ENCODE measurements around the gene BDH1. TPM values are rescaled to one million over a fixed set of nuclear protein-coding genes. Genes with fewer than 3 reads are reported as not detected.
"Not testable (repeated sequence)": the region's sequence is repeated elsewhere in the genome, so short reads cannot be mapped to it uniquely, and the experiment has no call there.

BDH1 gene
- total and polyA plus RNA-seq, 3 donors from 2014 or later, result 12.8 to 22.4 (median 14.4) TPM

- intact Hi-C loops (cut with DNase I; ENCODE audit: low total_unique reads), result no loop called here
- no peaks in the 10 kb centered on the region for H3K27me3 ChIP-seq
- no peaks in the 10 kb centered on the region for H3K9me3 ChIP-seq
- no peaks in the 10 kb centered on the region for H3K4me1 ChIP-seq
- no peak overlapping the region for H3K27ac ChIP-seq
- H3K4me3 ChIP-seq, result no peak overlapping the region
- TF ChIP-seq POLR2A (IDR thresholded peaks at IDR 0.05) (no peak), CTCF (IDR thresholded peaks at IDR 0.05) (no peak)
- no peaks in the 10 kb centered on the region for H3K36me3 ChIP-seq (ENCODE audit: low read depth, missing control alignments)
- 87 to 93% methylated on average over 12 to 13 of the region's 13 CpGs for WGBS, 2 donors
- DNase-seq, result no peak
These were observed 21.8 kb upstream of the BDH1 start for GRCh38 chr3:197577366-197578074.

- H3K4me3 ChIP-seq, result no peak overlapping the region
- no peak overlapping the region for H3K27ac ChIP-seq
- H3K4me1 ChIP-seq, result no peaks in the 10 kb centered on the region
- no peaks in the 10 kb centered on the region for H3K9me3 ChIP-seq
- 77 to 88% methylated on average over 8 of the region's 8 CpGs for WGBS, 2 donors
- H3K27me3 ChIP-seq, result no peaks in the 10 kb centered on the region
- no peaks in the 10 kb centered on the region for H3K36me3 ChIP-seq (ENCODE audit: low read depth, missing control alignments)
- TF ChIP-seq POLR2A (IDR thresholded peaks at IDR 0.05), result no peak
- TF ChIP-seq CTCF (IDR thresholded peaks at IDR 0.05), result no peak
- no peak for DNase-seq
- intact Hi-C loops (cut with DNase I; ENCODE audit: low total_unique reads), result no loop called here
These were observed 21.1 kb upstream of the BDH1 start for GRCh38 chr3:197576838-197577237.

GRCh38 chr3:197575362-197575761 lies 19.6 kb upstream of the BDH1 start:
- no peak for DNase-seq
- intact Hi-C loops (cut with DNase I; ENCODE audit: low total_unique reads), result no loop called here

GRCh38 chr3:197574396-197574991 lies 18.7 kb upstream of the BDH1 start:
- H3K27ac ChIP-seq; H3K4me3 ChIP-seq; H3K4me1 ChIP-seq; H3K27me3 ChIP-seq; H3K36me3 ChIP-seq (ENCODE audit: low read depth, missing control alignments); H3K9me3 ChIP-seq; intact Hi-C loops (cut with DNase I; ENCODE audit: low total_unique reads); DNase-seq: not testable (repeated sequence)
- 72 to 73% methylated on average over 4 of the region's 4 CpGs for WGBS, 2 donors

More at GRCh38 chr3:197575362-197575761, 19.6 kb upstream of the BDH1 start:
- WGBS, 2 donors, result 91 to 93% methylated on average over 5 of the region's 5 CpGs
- Histone ChIP-seq H3K4me3 (no peak overlapping the region), H3K36me3 (ENCODE audit: low read depth, missing control alignments) (no peaks in the 10 kb centered on the region), H3K4me1 (no peaks in the 10 kb centered on the region), H3K27me3 (no peaks in the 10 kb centered on the region), H3K9me3 (no peaks in the 10 kb centered on the region), H3K27ac (no peak overlapping the region)
- TF ChIP-seq CTCF (IDR thresholded peaks at IDR 0.05), result no peak
- no peak for TF ChIP-seq POLR2A (IDR thresholded peaks at IDR 0.05)

GRCh38 chr3:197573048-197573767 lies 17.4 kb upstream of the BDH1 start:
- no peaks in the 10 kb centered on the region for H3K36me3 ChIP-seq (ENCODE audit: low read depth, missing control alignments)
- TF ChIP-seq POLR2A (IDR thresholded peaks at IDR 0.05), result no peak
- no peak for TF ChIP-seq CTCF (IDR thresholded peaks at IDR 0.05)
- H3K4me1 ChIP-seq, result no peaks in the 10 kb centered on the region
- intact Hi-C loops (cut with DNase I; ENCODE audit: low total_unique reads), result no loop called here
- DNase-seq, result no peak
- H3K4me3 ChIP-seq, result no peak overlapping the region
- H3K9me3 ChIP-seq, result no peaks in the 10 kb centered on the region
- H3K27ac ChIP-seq, result no peak overlapping the region
- no peaks in the 10 kb centered on the region for H3K27me3 ChIP-seq
- WGBS, 2 donors, result 73 to 76% methylated on average over 6 of the region's 6 CpGs

GRCh38 chr3:197571880-197572172 lies 16.1 kb upstream of the BDH1 start:
- intact Hi-C loops (cut with DNase I; ENCODE audit: low total_unique reads), result not testable (repeated sequence)

GRCh38 chr3:197571074-197571879 lies 15.5 kb upstream of the BDH1 start:
- WGBS, 2 donors, result 93 to 94% methylated on average over 4 of the region's 4 CpGs
- H3K4me3 ChIP-seq; H3K9me3 ChIP-seq; H3K4me1 ChIP-seq; H3K27me3 ChIP-seq; DNase-seq; H3K36me3 ChIP-seq (ENCODE audit: low read depth, missing control alignments); H3K27ac ChIP-seq; intact Hi-C loops (cut with DNase I; ENCODE audit: low total_unique reads): not testable (repeated sequence)

More at GRCh38 chr3:197571880-197572172, 16.1 kb upstream of the BDH1 start:
- not testable (repeated sequence) for H3K9me3 ChIP-seq; H3K4me3 ChIP-seq; H3K27ac ChIP-seq; H3K27me3 ChIP-seq; H3K36me3 ChIP-seq (ENCODE audit: low read depth, missing control alignments); DNase-seq; H3K4me1 ChIP-seq

Measured in testis (tissue), 3 donors.